HS-27A (cell line): ENCODE results near the gene TMEM170A.

ENCODE experiments used
- DNase-seq: peaks from one replicate; pipeline ENCODE4 v3.0.0-alpha.2; 2012; ENCODE audit warnings: low read depth, missing footprints

The TMEM170A gene

GRCh38 chr16:75401691-75402090, 62.8 kb downstream of the TMEM170A start:
- no peak for DNase-seq

- no peak for DNase-seq
These were observed 66.2 kb downstream of the TMEM170A start for GRCh38 chr16:75398333-75398732.

GRCh38 chr16:75394941-75395340, 69.5 kb downstream of the TMEM170A start:
- DNase-seq = no peak
